GM19438 (cell line): ENCODE measurements around the gene PNPLA3.

Experiments
- ATAC-seq: cut with Tn5 transposase; IDR thresholded peaks from one replicate; pipeline ENCODE4 v1.9.1; 2021; ENCODE audit warnings: low read depth; ENCODE audit not compliant: unreplicated experiment

Gene PNPLA3

GRCh38 chr22:43988116-43988820 is 64.7 kb downstream of the PNPLA3 start:
- ATAC-seq = no peak

DNA sequence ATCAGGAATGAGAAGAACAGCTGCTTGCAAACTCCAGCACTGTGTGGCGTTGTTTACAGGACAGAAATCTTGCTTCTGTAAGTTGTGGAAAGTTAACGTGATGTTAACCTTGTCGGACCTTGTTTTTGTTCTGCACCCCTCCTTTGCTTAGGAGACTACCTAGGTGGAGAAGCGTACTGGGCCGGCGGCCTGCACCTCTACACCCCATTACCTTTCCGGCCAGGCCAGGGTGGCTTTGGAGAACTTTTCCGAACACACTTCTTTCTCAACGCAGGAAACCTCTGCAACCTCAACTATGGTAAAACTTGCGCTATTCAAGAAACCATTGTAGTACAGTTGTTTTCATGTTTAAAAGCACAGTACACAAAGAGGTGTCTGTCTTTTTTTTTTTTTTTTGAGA is 65.4 kb downstream of the PNPLA3 start:
- ATAC-seq = no peak

GRCh38 chr22:43990044-43990443 is 66.4 kb downstream of the PNPLA3 start:
- no peak for ATAC-seq

GRCh38 chr22:43991316-43992020 is 67.9 kb downstream of the PNPLA3 start:
- no peak for ATAC-seq

- no peak for ATAC-seq
Observed at GRCh38 chr22:43992331-43992821, 68.8 kb downstream of the PNPLA3 start.

DNA sequence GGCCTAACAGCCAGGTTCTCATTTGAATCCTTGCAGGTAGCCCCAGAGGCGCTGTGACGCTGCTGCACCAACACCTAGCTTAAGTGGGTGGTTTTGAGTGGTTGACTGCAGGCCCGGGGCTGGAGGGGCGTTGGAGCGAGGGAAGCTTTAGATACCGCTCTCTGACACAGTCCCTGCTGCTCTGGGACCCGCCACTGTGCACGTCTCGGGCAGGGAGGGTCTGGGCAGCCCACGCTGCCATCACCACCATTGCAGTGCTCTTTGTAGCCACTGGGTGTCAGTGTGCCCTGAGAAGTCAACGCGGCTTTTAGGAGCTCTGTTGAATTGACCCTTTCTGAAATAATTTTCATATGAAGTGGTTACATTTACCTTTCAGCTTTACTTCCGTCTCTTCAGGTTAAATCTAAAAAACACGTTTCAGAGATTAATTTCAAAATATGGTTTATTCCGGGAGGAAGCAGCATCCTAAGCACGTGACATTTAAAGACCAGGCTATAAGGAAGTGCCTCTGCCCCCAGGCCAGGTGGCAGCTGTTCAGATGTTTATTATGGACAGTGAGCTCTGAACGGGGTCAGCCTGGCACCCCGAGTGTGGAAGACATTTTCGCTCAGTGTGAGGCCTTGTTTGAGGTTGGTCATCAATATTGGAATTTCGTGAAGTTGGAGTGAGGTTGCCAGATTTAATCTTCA is 69.6 kb downstream of the PNPLA3 start:
- no peak for ATAC-seq

GRCh38 chr22:43994006-43994405 is 70.4 kb downstream of the PNPLA3 start:
- no peak for ATAC-seq

DNA sequence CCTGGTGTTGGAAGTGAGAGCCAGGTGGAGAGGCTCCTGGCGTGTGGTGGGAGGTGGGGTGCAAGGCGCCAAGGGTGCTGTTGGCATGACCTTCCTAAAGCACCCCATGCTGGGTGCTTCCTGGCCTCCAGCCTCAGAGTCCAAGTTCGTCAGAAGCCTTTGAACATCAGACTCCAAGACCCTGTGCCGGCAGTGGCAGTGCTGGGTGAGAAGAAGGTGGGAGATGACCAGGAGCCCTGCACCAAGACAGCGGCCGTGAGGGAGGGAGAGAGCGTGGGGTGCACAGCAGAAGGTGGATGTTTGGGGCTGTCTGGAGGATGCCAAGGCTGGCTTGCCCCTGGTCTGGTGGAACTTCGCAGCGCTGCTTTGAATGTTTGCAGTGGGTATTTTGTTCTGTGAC is 70.8 kb downstream of the PNPLA3 start:
- no peak for ATAC-seq

GRCh38 chr22:43995057-43995685 is 71.6 kb downstream of the PNPLA3 start:
- no peak for ATAC-seq

GRCh38 chr22:43995798-43996169 is 72.2 kb downstream of the PNPLA3 start:
- ATAC-seq = no peak

DNA sequence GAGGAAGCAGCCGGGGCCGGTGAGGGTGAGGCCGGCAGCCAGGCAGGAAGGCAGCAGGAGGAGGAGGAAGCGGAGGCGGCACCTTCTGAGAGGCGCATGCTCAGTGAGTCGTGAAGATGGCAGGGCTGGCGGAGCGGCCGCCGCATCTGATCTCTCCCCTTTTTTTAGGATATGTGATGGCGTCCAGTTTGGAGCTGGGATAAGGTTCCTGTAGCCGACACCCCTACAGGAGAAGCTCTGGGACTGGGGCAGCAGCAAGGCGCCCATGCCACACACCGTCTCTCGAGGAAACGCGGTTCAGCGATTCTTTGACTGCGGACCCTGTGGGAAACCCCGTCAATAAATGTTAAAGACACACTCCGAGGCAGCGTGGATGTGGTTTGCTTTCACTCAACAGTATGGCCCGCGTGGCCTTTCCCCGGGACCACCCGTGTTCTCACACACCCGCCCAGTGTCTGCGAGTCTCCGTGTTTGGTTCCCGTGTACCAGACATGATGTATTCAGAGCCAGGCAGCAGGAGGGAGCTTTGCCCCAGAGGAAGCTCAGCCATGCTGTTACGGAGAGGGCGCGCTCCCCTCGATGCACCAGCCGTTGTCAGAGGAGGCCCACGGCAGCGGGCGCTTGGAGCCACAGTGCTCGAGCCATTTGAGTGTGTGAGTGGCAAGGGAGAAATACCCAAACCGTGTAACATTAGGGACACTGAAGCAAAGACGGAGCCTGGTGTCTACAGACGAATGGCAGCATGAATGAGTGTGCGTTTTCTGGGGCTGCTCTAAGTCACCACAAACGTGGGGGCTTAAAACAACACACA is 72.8 kb downstream of the PNPLA3 start:
- no peak for ATAC-seq

DNA sequence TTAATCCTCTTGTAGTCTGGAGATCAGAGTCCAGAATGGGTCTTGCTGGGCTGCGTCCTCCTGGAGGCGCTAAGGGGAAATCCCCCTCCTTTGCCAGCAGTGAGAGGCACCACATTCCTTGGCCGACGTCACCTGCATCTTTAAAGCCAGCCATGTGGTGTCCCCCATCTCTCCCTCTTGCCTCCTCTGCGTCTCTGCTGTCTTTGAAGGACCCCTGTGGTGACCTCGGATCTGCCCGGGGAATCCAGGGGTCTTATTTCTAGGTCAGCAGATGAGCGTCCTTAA is 73.3 kb downstream of the PNPLA3 start:
- no peak for ATAC-seq
